ENCODE data around the gene DNAJB8.

- TF ChIP-seq CTCF (IDR thresholded peaks at IDR 0.05; ENCODE audit: insufficient read depth, low read depth, low read length) = no peak
- TF ChIP-seq EZH2 (IDR thresholded peaks at IDR 0.05; ENCODE audit: insufficient read depth, low read length) = no peak
Observed at GRCh38 chr3:128464702-128465101, 2.0 kb downstream of the DNAJB8 start.
